Stimulated activated CD4-positive, alpha-beta T cell treated with anti-CD3 and anti-CD28 coated beads, TNF-alpha, amount 100 ng/mL, for 1 hour (primary cell): Measurements from ENCODE around the gene SETD2.

Experiments
- DNase-seq, 3 donors: peaks; one replicate each; pipeline ENCODE4 v3.0.0-alpha.2; 2020; ENCODE audit warnings: low read depth in 3 of 3, low spot score in 1 of 3

SETD2 gene

GRCh38 chr3:47011371-47011770 is 152.5 kb downstream of the SETD2 start:
- no peak for DNase-seq

- DNase-seq = no peak
Measured at GRCh38 chr3:47010910-47011309, 153.0 kb downstream of the SETD2 start.

- DNase-seq = no peak
Measured at GRCh38 chr3:47010111-47010712, 153.7 kb downstream of the SETD2 start.

- DNase-seq = peak in 2 of 3 donors; percentile 38 to 58
Measured at GRCh38 chr3:47009225-47010110, 154.4 kb downstream of the SETD2 start.

GRCh38 chr3:47008851-47009224 is 155.1 kb downstream of the SETD2 start:
- no peak for DNase-seq

- no peak for DNase-seq
Measured at GRCh38 chr3:47008234-47008796, 155.6 kb downstream of the SETD2 start.

GRCh38 chr3:47007482-47008233 is 156.3 kb downstream of the SETD2 start:
- DNase-seq = no peak

- DNase-seq = no peak
Measured at GRCh38 chr3:47007001-47007400, 156.9 kb downstream of the SETD2 start.

- no peak for DNase-seq
Measured at GRCh38 chr3:47006145-47006651, 157.7 kb downstream of the SETD2 start.

GRCh38 chr3:47005212-47006144 is 158.4 kb downstream of the SETD2 start:
- DNase-seq = no peak

GRCh38 chr3:47004369-47005211 is 159.3 kb downstream of the SETD2 start:
- no peak for DNase-seq

GRCh38 chr3:47003461-47004368 is 160.2 kb downstream of the SETD2 start:
- no peak for DNase-seq

GRCh38 chr3:47003056-47003410 is 160.9 kb downstream of the SETD2 start:
- no peak for DNase-seq

- DNase-seq = no peak
Measured at GRCh38 chr3:47002171-47003055, 161.5 kb downstream of the SETD2 start.

- DNase-seq = no peak
Measured at GRCh38 chr3:47001731-47002170, 162.2 kb downstream of the SETD2 start.

- DNase-seq = no peak
Measured at GRCh38 chr3:47000922-47001730, 162.8 kb downstream of the SETD2 start.
